Astrocyte of the cerebellum (primary cell): ENCODE results near the gene DCST1.

Source experiments
- DNase-seq: peaks from one replicate; pipeline ENCODE4 v3.0.0-alpha.2; 2011; ENCODE audit warnings: low read depth
- H3K4me3 ChIP-seq: 2 replicates; pipeline ENCODE4 v1.5.1; 2011; ENCODE audit warnings: mild to moderate bottlenecking, low read depth, low read length, moderate library complexity
- CTCF ChIP-seq: IDR thresholded peaks from 2 replicates; pipeline ENCODE4 v1.5.1; 2012; ENCODE audit warnings: low read length, low read depth, moderate library complexity, mild to moderate bottlenecking; ENCODE audit errors: missing control alignments
- in situ Hi-C: cut with HindIII; loops from 2 replicates; pipeline ENCODE4 v1.10.0; 2017; ENCODE audit warnings: low sequenced_read_pairs

DCST1 gene

GRCh38 chr1:155022927-155023236, 10.7 kb upstream of the DCST1 start:
- no peak for DNase-seq
- TF ChIP-seq CTCF = no peak
- H3K4me3 ChIP-seq = no peak overlapping the region
- in situ Hi-C loops = no loop called here

GRCh38 chr1:155023627-155024026, 10.0 kb upstream of the DCST1 start:
- no peak for DNase-seq
- TF ChIP-seq CTCF = no peak
- in situ Hi-C loops = no loop called here
- no peak overlapping the region for H3K4me3 ChIP-seq

GRCh38 chr1:155024315-155024714, 9.3 kb upstream of the DCST1 start:
- DNase-seq = no peak
- H3K4me3 ChIP-seq = no peak overlapping the region
- TF ChIP-seq CTCF = no peak
- in situ Hi-C loops = no loop called here

- DNase-seq = no peak
- in situ Hi-C loops = no loop called here
- no peak overlapping the region for H3K4me3 ChIP-seq
- no peak for TF ChIP-seq CTCF
Observed at GRCh38 chr1:155026154-155026553, 7.5 kb upstream of the DCST1 start.

- no peak for TF ChIP-seq CTCF
- DNase-seq = no peak
- in situ Hi-C loops = no loop called here
- no peak overlapping the region for H3K4me3 ChIP-seq
Observed at GRCh38 chr1:155026588-155026987, 7.0 kb upstream of the DCST1 start.

GRCh38 chr1:155029513-155030242, 3.9 kb upstream of the DCST1 start:
- DNase-seq = no peak
- no peak overlapping the region for H3K4me3 ChIP-seq
- in situ Hi-C loops = no loop called here
- TF ChIP-seq CTCF = no peak

GRCh38 chr1:155030243-155030795, 3.3 kb upstream of the DCST1 start:
- no peak overlapping the region for H3K4me3 ChIP-seq
- DNase-seq = no peak
- no peak for TF ChIP-seq CTCF
- in situ Hi-C loops = no loop called here
